Measurements from ENCODE around the gene CXCL1. TPM values are rescaled to one million over a fixed set of nuclear protein-coding genes. Genes with fewer than 3 reads are reported as not detected.

CXCL1 gene
- total and polyA plus RNA-seq, 12 donors: 0.84 to 6.1 (median 1.6) TPM; not detected in 3

DNA sequence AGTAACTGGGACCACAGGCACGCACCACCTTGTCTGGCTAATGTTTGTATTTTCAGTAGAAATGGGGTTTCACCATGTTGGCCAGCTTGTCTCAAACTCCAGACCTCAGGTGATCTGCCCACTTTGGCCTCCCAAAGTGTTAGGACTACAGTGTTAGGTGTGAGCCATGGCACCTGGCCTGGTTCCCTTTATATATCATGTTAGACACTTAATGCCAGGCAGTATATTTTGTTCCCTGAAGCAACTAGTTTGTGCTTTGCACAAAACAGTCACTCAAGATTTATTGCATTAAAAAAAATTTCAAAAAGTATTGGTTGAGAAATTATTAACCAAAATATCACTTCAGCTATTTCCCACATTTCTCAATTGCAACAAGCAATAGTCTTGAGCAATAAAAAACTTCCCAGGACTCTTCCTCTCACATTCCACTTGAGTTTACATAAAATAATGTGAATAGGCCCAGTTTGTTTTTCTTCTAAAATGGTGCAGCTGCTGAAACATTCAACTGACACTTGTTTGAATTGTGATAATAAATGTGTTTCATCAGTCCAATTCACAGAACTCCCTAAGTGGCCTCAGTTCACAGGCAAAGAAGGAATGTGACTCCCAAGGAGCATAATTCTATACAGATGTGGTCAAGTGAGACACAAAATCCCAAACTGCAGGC lies 22.7 kb downstream of the CXCL1 start:
- H3K27ac ChIP-seq: no peak overlapping the region
- H3K36me3 ChIP-seq (replicated peaks in 1 of 2): no peaks in the 10 kb centered on the region
- H3K27me3 ChIP-seq: no peaks in the 10 kb centered on the region
- no peak for DNase-seq
- no peak overlapping the region for H3K4me3 ChIP-seq
- TF ChIP-seq POLR2A (IDR thresholded peaks at IDR 0.05): no peak
- TF ChIP-seq, protein P1, sequence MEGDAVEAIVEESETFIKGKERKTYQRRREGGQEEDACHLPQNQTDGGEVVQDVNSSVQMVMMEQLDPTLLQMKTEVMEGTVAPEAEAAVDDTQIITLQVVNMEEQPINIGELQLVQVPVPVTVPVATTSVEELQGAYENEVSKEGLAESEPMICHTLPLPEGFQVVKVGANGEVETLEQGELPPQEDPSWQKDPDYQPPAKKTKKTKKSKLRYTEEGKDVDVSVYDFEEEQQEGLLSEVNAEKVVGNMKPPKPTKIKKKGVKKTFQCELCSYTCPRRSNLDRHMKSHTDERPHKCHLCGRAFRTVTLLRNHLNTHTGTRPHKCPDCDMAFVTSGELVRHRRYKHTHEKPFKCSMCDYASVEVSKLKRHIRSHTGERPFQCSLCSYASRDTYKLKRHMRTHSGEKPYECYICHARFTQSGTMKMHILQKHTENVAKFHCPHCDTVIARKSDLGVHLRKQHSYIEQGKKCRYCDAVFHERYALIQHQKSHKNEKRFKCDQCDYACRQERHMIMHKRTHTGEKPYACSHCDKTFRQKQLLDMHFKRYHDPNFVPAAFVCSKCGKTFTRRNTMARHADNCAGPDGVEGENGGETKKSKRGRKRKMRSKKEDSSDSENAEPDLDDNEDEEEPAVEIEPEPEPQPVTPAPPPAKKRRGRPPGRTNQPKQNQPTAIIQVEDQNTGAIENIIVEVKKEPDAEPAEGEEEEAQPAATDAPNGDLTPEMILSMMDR (IDR thresholded peaks at IDR 0.05): no peak
- H3K4me1 ChIP-seq (replicated peaks in 1 of 2): peaks cover 0 to 6% of the 10 kb centered on the region in 2 donors
- intact Hi-C loops (cut with DNase I): no loop called here
- H3K9me3 ChIP-seq (replicated peaks in 1 of 3): no peaks in the 10 kb centered on the region
- whole genome bisulfite sequencing, 4 donors: 91 to 100% (median 100%) methylated on average over 1 of the region's 1 CpG

DNA sequence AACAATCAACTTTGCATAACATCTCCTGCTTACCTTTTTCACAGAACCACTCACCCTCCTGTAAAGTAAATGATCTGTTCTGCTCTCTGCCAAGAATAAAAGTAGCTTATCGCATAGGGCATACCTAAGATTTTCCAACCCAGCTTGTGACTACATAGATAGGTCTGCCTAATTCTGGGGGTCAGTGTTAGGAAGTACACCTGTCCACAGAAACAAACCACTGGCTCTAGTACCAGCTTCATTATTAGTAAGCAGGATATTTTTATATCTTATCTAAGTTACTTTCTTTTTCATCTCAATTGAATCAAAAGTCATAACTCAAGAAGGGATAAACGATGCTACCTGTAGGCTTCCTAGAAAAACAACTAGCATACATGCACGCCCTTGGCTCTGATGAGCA lies 23.8 kb downstream of the CXCL1 start:
- Histone ChIP-seq H3K4me1 (replicated peaks in 1 of 2) (peaks cover 0 to 6% of the 10 kb centered on the region in 2 donors), H3K27ac (no peak overlapping the region), H3K36me3 (replicated peaks in 1 of 2) (no peaks in the 10 kb centered on the region), H3K27me3 (no peaks in the 10 kb centered on the region), H3K4me3 (no peak overlapping the region), H3K9me3 (replicated peaks in 1 of 3) (no peaks in the 10 kb centered on the region)
- TF ChIP-seq POLR2A (IDR thresholded peaks at IDR 0.05): no peak
- TF ChIP-seq, protein P1 (IDR thresholded peaks at IDR 0.05): no peak
- no peak for DNase-seq
- intact Hi-C loops (cut with DNase I): no loop called here
- WGBS, 4 donors: 62 to 79% (median 70%) methylated on average over 3 of the region's 3 CpGs

DNA sequence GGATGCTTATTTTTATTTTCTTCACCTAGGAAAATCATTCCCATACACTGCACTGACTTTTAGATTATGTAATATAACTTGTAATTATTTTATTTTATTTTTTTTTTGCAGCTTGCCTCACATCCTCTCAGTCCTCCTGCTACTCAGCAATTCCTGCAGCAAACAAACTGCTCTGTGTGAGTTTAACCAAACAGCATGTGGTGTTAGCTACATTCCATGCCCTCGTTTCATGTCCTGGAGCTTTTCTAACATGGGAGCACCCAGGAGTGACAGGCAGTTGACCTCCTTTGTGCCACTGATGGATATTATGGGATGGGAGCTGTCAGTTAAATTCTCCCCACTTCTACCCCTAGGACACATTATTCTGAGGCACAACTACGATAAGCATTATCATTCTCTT lies 24.8 kb downstream of the CXCL1 start:
- TF ChIP-seq, protein P1 (IDR thresholded peaks at IDR 0.05): no peak
- no peak for TF ChIP-seq POLR2A (IDR thresholded peaks at IDR 0.05)
- DNase-seq: no peak
- Histone ChIP-seq H3K9me3 (replicated peaks in 1 of 3) (no peaks in the 10 kb centered on the region), H3K27me3 (no peaks in the 10 kb centered on the region), H3K27ac (no peak overlapping the region), H3K36me3 (replicated peaks in 1 of 2) (no peaks in the 10 kb centered on the region), H3K4me3 (no peak overlapping the region), H3K4me1 (replicated peaks in 1 of 2) (peaks cover 0 to 6% of the 10 kb centered on the region in 2 donors)
- intact Hi-C loops (cut with DNase I): no loop called here
- WGBS, 4 donors: 34 to 52% (median 39%) methylated on average over 2 of the region's 2 CpGs

DNA sequence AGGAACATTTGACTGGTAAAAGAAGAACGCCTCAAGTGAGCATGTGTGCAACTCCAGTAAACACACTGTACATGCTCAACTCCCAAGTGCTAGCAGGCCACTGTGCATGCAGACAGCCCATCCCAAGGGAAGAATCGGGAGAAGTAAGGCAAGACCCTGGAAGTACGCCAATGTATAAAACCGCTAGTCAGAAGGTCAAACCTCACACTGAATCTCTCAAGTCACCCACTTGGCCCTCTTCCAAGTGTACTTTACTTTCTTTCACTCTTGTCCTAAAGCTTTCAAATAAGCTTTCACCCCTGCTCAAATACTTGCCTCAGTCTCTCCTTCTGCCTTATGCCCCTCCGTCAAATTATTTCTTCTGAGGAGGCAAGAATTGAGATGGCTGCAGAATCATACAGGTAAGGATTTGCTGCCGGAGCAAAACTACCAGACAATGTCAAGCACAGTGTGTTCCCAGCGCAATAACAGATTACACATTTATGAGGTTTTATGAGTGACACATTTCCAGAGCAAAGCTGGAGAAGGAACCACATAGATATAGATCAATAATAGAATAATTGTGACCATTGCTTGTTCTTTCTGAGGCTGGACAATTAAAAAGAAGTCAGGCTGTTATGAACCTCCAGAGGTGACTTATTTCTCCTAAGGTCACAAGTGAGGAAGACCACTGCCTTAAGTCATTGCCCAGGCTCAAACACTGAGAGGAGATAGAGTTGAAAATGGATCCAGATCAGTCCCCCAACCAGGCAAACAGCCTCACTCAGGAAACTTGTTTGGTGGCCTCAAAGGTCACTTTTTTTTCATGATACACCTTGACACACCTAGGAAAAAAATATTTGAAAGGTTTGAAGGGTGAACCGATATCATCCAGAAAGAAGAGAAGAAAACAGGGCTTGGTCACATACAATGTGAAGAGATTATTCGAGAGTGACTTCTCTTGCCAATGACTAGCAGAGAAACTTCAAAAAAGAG lies 26.3 kb downstream of the CXCL1 start:
- WGBS, 4 donors: 61 to 67% (median 65%) methylated on average over 9 of the region's 9 CpGs
- no peak for TF ChIP-seq POLR2A (IDR thresholded peaks at IDR 0.05)

More for the DNA sequence above, 26.3 kb downstream of the CXCL1 start:
- no peak overlapping the region for H3K27ac ChIP-seq
- no peak overlapping the region for H3K4me3 ChIP-seq
- intact Hi-C loops (cut with DNase I): no loop called here
- no peaks in the 10 kb centered on the region for H3K9me3 ChIP-seq (replicated peaks in 1 of 3)
- peaks cover 0 to 6% of the 10 kb centered on the region in 2 donors for H3K4me1 ChIP-seq (replicated peaks in 1 of 2)
- DNase-seq: peak in 1 of 7 donors; percentile 20
- H3K27me3 ChIP-seq: no peaks in the 10 kb centered on the region
- H3K36me3 ChIP-seq (replicated peaks in 1 of 2): no peaks in the 10 kb centered on the region

Measured in adrenal gland (tissue), 12 donors.